WTC11 (cell line): ENCODE data around the gene COL4A2. TPM values are rescaled to one million over a fixed set of nuclear protein-coding genes. Genes with fewer than 3 reads are reported as not detected.

Source experiments
- ATAC-seq: fragments of 200-7000 bp; cut with Tn5 transposase; 2 replicates; pipeline ENCODE4 v1.10.0; 2021; ENCODE audit warnings: mild to moderate bottlenecking, moderate library complexity
- CTCF ChIA-PET: fragments of 300-600 bp; sonication (Branson Sonifier 250); formaldehyde crosslinking; loops from one replicate; lab custom pipeline; 2021; ENCODE audit warnings: antibody characterized with exemption; lab: Charles Lee
- POLR2A ChIA-PET: fragments of 350-600 bp; sonication (Branson Sonifier 250); formaldehyde crosslinking; loops from one replicate; lab custom pipeline; 2021; ENCODE audit warnings: antibody characterized with exemption; lab: Charles Lee
- DNase-seq: peaks from one replicate; pipeline ENCODE4 v3.0.0; 2021; ENCODE audit warnings: low spot score
- H3K27ac Mint-ChIP-seq: 2 replicates; pipeline ENCODE4 v1.8.0; 2021; ENCODE audit warnings: mixed read lengths
- H3K27me3 Mint-ChIP-seq: 2 replicates; pipeline ENCODE4 v1.8.0; 2021; ENCODE audit warnings: low read depth, mild to moderate bottlenecking, moderate library complexity, mixed read lengths
- H3K36me3 Mint-ChIP-seq: 2 replicates; pipeline ENCODE4 v1.8.0; 2021; ENCODE audit warnings: mixed read lengths
- H3K4me1 Mint-ChIP-seq: 2 replicates; pipeline ENCODE4 v1.8.0; 2022; ENCODE audit warnings: mixed read lengths
- H3K4me3 Mint-ChIP-seq: 2 replicates; pipeline ENCODE4 v1.8.0; 2021; ENCODE audit warnings: mild to moderate bottlenecking, moderate library complexity, mixed read lengths
- H3K9me3 Mint-ChIP-seq: 2 replicates; pipeline ENCODE4 v1.8.0; 2021; ENCODE audit warnings: mixed read lengths
- CBFB ChIP-seq: sonication (generic); formaldehyde crosslinking; IDR thresholded peaks from 2 replicates; pipeline ENCODE4 v1.8.1; 2022; ENCODE audit warnings: mild to moderate bottlenecking, low read depth, missing genetic modification reagents
- GABPB1 ChIP-seq: sonication (generic); formaldehyde crosslinking; IDR thresholded peaks from 2 replicates; pipeline ENCODE4 v1.8.1; 2023; ENCODE audit warnings: mild to moderate bottlenecking, missing genetic modification reagents
- GRHL2 ChIP-seq: fragments of 250-450 bp; sonication (Bioruptor Pico); IDR thresholded peaks from 2 replicates; pipeline ENCODE4 v1.8.0; 2022; ENCODE audit warnings: mild to moderate bottlenecking, moderate library complexity; ENCODE audit not compliant: insufficient replicate concordance, severe bottlenecking
- IRF2 ChIP-seq: sonication (generic); formaldehyde crosslinking; IDR thresholded peaks from 2 replicates; pipeline ENCODE4 v1.8.0; 2022; ENCODE audit warnings: low read depth, missing genetic modification reagents, borderline replicate concordance
- NR2C2 ChIP-seq: sonication (generic); formaldehyde crosslinking; IDR thresholded peaks from 2 replicates; pipeline ENCODE4 v1.8.0; 2022; ENCODE audit warnings: mild to moderate bottlenecking, missing genetic modification reagents
- RORB ChIP-seq: fragments of 250-450 bp; sonication (Bioruptor Pico); IDR thresholded peaks from 2 replicates; pipeline ENCODE4 v1.9.0; 2021; ENCODE audit warnings: mild to moderate bottlenecking
- ZNF232 ChIP-seq: sonication (generic); formaldehyde crosslinking; IDR thresholded peaks from 2 replicates; pipeline ENCODE4 v1.8.0; 2022; ENCODE audit warnings: mild to moderate bottlenecking, missing genetic modification reagents
- ZNF263 ChIP-seq: sonication (generic); formaldehyde crosslinking; IDR thresholded peaks from 2 replicates; pipeline ENCODE4 v1.8.1; 2022; ENCODE audit warnings: low read depth, mild to moderate bottlenecking, moderate library complexity, missing genetic modification reagents
- ZNF317 ChIP-seq: sonication (generic); formaldehyde crosslinking; IDR thresholded peaks from 2 replicates; pipeline ENCODE4 v1.8.1; 2023; ENCODE audit warnings: low read depth, mild to moderate bottlenecking, moderate library complexity, missing genetic modification reagents, borderline replicate concordance
- ZNF423 ChIP-seq: fragments of 250-450 bp; sonication (Bioruptor Pico); IDR thresholded peaks from 2 replicates; pipeline ENCODE4 v2.1.2; 2022; ENCODE audit warnings: mild to moderate bottlenecking, moderate library complexity
- total RNA-seq: library from RNA; stranded (reverse); gene quantifications from 3 replicates; pipeline ENCODE4 v1.2.3, GENCODE V29; 2021
- TF ChIP-seq, protein P1 (sequence below): sonication (generic); formaldehyde crosslinking; IDR thresholded peaks from 2 replicates; pipeline ENCODE4 v1.8.1; 2022; ENCODE audit warnings: missing genetic modification reagents, borderline replicate concordance
- TF ChIP-seq, protein P2 (sequence below): fragments of 250-450 bp; sonication (Bioruptor Pico); IDR thresholded peaks from 2 replicates; pipeline ENCODE4 v2.1.2; 2022; ENCODE audit warnings: mild to moderate bottlenecking, moderate library complexity
- TF ChIP-seq, protein P3 (sequence below): fragments of 250-450 bp; sonication (Bioruptor Pico); IDR thresholded peaks from 2 replicates; pipeline ENCODE4 v1.9.0; 2021; ENCODE audit warnings: mild to moderate bottlenecking
- TF ChIP-seq, protein P4 (sequence below): sonication (generic); formaldehyde crosslinking; IDR thresholded peaks from 2 replicates; pipeline ENCODE4 v1.8.1; 2023; ENCODE audit warnings: mild to moderate bottlenecking, missing genetic modification reagents, borderline replicate concordance
- TF ChIP-seq, protein P5 (sequence below): sonication (generic); formaldehyde crosslinking; IDR thresholded peaks from 2 replicates; pipeline ENCODE4 v1.8.1; 2022; ENCODE audit warnings: low read depth, mild to moderate bottlenecking, moderate library complexity, missing genetic modification reagents, borderline replicate concordance

The COL4A2 gene
- total RNA-seq, 1 experiment from 2014 or later: 109 TPM

DNA sequence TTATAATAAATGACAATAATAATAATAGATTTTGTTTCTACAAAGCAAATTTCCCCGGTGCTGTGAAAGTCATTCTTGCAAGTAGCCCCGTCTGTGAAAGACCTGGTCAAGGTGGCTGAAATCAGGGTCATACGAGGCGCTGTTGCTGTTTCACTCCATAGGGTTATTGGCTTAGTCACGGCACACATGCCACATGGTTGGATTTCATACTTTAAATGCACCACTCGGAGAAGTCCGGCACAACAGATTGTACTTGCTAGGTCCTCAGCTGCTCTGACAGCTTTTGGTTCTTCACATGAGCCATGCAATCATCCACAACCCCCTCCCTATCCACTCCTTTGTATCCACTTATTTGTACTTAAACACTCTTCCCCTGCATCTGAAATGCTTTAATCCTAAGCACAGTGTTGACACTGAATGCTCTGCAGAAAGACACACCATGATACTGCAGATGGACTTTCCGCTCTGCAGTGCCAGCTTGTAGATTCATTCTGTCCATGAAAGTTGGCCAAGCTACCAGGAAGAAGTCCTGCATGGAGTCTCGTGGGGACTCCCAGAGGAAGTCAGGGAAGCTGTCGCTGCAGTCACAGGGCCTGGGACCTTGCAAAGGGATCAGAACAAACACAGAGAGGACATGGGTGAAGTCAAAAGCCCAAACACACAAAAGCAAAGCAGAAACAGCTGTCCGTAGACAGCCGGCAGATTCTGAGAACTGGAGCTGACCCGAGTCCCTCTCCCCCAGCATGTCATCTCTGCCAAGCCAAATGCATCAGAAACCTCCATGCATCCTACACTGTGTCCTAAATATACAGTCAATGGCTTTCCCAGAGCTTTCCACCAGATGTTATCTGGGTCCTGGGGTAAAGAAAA, 124.6 kb downstream of the COL4A2 start:
- Mint-ChIP-seq H3K27me3 (no peaks in the 10 kb centered on the region), H3K9me3 (no peaks in the 10 kb centered on the region), H3K4me1 (peaks cover 4% of the 10 kb centered on the region; the same call in 1 of the 2 replicates), H3K36me3 (peaks cover 29% of the 10 kb centered on the region), H3K4me3 (no peak overlapping the region), H3K27ac (no peak overlapping the region)
- POLR2A ChIA-PET: no interaction called here
- TF ChIP-seq, protein P1, sequence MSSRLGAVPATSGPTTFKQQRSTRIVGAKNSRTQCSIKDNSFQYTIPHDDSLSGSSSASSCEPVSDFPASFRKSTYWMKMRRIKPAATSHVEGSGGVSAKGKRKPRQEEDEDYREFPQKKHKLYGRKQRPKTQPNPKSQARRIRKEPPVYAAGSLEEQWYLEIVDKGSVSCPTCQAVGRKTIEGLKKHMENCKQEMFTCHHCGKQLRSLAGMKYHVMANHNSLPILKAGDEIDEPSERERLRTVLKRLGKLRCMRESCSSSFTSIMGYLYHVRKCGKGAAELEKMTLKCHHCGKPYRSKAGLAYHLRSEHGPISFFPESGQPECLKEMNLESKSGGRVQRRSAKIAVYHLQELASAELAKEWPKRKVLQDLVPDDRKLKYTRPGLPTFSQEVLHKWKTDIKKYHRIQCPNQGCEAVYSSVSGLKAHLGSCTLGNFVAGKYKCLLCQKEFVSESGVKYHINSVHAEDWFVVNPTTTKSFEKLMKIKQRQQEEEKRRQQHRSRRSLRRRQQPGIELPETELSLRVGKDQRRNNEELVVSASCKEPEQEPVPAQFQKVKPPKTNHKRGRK (CRISPR knock-in tag): no peak
- TF ChIP-seq, protein P2, sequence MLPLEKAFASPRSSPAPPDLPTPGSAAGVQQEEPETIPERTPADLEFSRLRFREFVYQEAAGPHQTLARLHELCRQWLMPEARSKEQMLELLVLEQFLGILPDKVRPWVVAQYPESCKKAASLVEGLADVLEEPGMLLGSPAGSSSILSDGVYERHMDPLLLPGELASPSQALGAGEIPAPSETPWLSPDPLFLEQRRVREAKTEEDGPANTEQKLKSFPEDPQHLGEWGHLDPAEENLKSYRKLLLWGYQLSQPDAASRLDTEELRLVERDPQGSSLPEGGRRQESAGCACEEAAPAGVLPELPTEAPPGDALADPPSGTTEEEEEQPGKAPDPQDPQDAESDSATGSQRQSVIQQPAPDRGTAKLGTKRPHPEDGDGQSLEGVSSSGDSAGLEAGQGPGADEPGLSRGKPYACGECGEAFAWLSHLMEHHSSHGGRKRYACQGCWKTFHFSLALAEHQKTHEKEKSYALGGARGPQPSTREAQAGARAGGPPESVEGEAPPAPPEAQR (CRISPR knock-in tag): no peak
- TF ChIP-seq IRF2 (CRISPR knock-in tag) (no peak), CBFB (CRISPR knock-in tag) (no peak), ZNF232 (CRISPR knock-in tag) (no peak), ZNF423 (CRISPR knock-in tag) (no peak)
- TF ChIP-seq, protein P3, sequence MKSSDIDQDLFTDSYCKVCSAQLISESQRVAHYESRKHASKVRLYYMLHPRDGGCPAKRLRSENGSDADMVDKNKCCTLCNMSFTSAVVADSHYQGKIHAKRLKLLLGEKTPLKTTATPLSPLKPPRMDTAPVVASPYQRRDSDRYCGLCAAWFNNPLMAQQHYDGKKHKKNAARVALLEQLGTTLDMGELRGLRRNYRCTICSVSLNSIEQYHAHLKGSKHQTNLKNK (CRISPR knock-in tag): no peak
- TF ChIP-seq, protein P4, sequence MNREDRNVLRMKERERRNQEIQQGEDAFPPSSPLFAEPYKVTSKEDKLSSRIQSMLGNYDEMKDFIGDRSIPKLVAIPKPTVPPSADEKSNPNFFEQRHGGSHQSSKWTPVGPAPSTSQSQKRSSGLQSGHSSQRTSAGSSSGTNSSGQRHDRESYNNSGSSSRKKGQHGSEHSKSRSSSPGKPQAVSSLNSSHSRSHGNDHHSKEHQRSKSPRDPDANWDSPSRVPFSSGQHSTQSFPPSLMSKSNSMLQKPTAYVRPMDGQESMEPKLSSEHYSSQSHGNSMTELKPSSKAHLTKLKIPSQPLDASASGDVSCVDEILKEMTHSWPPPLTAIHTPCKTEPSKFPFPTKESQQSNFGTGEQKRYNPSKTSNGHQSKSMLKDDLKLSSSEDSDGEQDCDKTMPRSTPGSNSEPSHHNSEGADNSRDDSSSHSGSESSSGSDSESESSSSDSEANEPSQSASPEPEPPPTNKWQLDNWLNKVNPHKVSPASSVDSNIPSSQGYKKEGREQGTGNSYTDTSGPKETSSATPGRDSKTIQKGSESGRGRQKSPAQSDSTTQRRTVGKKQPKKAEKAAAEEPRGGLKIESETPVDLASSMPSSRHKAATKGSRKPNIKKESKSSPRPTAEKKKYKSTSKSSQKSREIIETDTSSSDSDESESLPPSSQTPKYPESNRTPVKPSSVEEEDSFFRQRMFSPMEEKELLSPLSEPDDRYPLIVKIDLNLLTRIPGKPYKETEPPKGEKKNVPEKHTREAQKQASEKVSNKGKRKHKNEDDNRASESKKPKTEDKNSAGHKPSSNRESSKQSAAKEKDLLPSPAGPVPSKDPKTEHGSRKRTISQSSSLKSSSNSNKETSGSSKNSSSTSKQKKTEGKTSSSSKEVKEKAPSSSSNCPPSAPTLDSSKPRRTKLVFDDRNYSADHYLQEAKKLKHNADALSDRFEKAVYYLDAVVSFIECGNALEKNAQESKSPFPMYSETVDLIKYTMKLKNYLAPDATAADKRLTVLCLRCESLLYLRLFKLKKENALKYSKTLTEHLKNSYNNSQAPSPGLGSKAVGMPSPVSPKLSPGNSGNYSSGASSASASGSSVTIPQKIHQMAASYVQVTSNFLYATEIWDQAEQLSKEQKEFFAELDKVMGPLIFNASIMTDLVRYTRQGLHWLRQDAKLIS: no peak
- DNase-seq: no peak
- no peak for ATAC-seq
- CTCF ChIA-PET: no interaction called here

DNA sequence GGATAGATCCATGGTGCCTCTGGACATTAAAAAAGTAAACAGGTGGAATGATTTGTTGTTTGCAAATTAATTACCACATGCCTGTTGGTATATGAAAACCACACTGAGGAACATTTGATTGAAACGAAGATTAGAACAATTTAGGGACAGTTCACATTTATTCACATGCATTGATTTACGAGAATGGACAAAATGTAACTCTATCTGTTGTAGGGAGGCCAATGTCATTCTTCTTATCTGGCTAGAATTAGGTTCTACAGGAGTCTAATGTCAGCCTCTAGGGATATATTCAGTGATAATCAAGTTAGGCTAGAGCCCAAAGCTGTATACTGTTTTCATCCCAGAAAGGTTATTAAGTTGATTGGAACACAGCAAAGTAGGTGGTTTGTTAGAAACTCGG, 125.4 kb downstream of the COL4A2 start:
- POLR2A ChIA-PET: no interaction called here
- Mint-ChIP-seq H3K27ac (no peak overlapping the region), H3K4me1 (peaks cover 4% of the 10 kb centered on the region; the same call in 1 of the 2 replicates), H3K36me3 (peaks cover 29% of the 10 kb centered on the region), H3K9me3 (no peaks in the 10 kb centered on the region), H3K27me3 (no peaks in the 10 kb centered on the region), H3K4me3 (no peak overlapping the region)
- CTCF ChIA-PET: no interaction called here
- DNase-seq (no peak), ATAC-seq (no peak)
- no peak for TF ChIP-seq NR2C2 (CRISPR knock-in tag)
- no peak for TF ChIP-seq GRHL2 (CRISPR knock-in tag)
- no peak for TF ChIP-seq ZNF317 (CRISPR knock-in tag)

DNA sequence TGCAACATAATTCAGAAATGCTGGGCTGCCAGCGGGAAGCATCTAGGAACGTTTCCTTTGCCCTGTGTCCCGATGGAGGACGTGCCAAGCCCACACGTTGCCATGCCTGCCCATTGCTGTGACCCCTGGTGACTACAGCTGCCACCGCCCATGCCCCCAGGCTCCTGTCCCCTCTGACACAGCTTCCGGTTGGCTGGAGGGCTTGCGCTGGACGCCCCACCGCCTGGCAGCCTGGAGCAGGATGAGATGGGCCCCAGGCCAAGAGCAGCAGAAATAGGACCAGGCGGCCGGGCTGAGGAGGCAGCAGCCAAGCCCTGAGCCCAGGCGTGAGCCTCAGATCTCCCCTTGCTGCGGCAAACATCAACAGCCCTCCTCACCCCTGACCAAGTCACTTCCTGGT, 125.9 kb downstream of the COL4A2 start:
- peaks cover 30% of the 10 kb centered on the region for H3K36me3 Mint-ChIP-seq
- CTCF ChIA-PET: no interaction called here
- H3K27me3 Mint-ChIP-seq: no peaks in the 10 kb centered on the region

More for the DNA sequence above, 125.9 kb downstream of the COL4A2 start:
- TF ChIP-seq ZNF263 (CRISPR knock-in tag): no peak
- no peak for TF ChIP-seq GABPB1 (CRISPR knock-in tag)
- TF ChIP-seq, protein P5, sequence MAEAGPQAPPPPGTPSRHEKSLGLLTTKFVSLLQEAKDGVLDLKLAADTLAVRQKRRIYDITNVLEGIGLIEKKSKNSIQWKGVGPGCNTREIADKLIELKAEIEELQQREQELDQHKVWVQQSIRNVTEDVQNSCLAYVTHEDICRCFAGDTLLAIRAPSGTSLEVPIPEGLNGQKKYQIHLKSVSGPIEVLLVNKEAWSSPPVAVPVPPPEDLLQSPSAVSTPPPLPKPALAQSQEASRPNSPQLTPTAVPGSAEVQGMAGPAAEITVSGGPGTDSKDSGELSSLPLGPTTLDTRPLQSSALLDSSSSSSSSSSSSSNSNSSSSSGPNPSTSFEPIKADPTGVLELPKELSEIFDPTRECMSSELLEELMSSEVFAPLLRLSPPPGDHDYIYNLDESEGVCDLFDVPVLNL (CRISPR knock-in tag): no peak
- no peak for TF ChIP-seq RORB (CRISPR knock-in tag)
- Mint-ChIP-seq H3K4me3 (no peak overlapping the region), H3K27ac (0 out of 2 replicates have a peak overlapping the region, but pooled peaks have one; percentile 55), H3K9me3 (no peaks in the 10 kb centered on the region), H3K4me1 (peaks cover 4% of the 10 kb centered on the region; the same call in 1 of the 2 replicates)
- POLR2A ChIA-PET: no interaction called here
- ATAC-seq: no peak
- no peak for DNase-seq
